ENCODE data around the gene EGLN3.

Gene EGLN3

DNA sequence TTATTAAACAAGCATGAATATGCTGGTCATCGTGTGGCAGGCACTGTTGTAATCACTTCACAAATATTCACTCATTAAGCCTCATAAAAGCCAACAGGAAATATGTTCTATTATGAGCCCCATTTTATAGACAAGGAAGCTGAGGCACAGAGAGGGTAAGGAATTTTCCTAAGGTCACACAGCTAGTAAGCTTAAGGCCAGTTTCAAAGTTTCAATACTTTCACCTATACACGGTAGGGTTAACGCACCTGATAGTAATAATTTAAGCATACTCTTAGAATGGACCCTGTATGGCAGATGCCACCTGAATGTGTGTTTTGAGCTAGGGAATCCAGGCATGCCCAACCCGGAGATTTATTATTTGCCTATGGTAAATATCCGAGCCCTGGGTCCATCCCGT is 39.8 kb downstream of the EGLN3 start:
- DNase-seq (ENCODE audit: low read depth in 2 of 2) = no peak

GRCh38 chr14:33910435-33910834 is 40.4 kb downstream of the EGLN3 start:
- no peak for DNase-seq (ENCODE audit: low read depth in 2 of 2)

GRCh38 chr14:33909380-33910084 is 41.3 kb downstream of the EGLN3 start:
- DNase-seq (ENCODE audit: low read depth in 2 of 2) = no peak

- DNase-seq (ENCODE audit: low read depth in 2 of 2) = no peak
Observed at GRCh38 chr14:33908540-33909223, 42.2 kb downstream of the EGLN3 start.

DNA sequence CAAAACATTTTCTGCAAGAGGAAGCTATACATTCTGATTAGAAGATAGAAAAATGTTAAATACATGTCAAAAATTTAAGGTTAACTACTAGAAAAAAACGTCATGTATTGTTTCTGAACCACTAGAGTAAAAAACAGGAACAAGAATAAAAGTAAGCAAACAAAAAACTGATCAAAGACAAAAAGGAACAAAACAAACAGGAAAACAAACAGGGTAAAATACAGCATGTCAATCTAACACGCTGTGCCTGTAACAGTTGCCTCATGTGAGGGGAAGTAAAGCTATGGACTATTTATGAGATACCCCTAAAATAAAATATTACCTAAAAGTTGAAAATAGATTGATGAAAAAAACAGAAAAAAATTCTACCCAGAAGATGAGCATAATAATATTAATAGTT is 43.9 kb downstream of the EGLN3 start:
- DNase-seq (ENCODE audit: low read depth in 2 of 2) = no peak

DNA sequence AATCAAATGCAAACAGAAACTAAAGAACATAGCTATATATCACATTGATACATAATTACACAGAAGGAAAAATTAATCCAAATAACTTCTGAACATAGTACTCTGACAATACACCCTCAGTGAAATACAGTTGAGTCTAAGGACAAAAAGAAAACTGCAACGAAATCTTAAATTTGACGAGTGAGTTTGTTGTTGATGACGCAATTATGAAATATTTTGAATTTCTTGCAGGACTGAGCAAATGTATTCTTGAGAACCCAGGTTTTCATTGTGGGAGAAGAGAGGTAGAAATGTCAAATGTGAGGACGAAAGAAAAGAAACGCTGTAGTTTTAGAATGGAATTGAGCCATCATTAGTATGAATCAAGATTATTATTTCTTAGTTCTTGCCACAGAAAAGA is 46.3 kb downstream of the EGLN3 start:
- no peak for DNase-seq (ENCODE audit: low read depth in 2 of 2)

DNA sequence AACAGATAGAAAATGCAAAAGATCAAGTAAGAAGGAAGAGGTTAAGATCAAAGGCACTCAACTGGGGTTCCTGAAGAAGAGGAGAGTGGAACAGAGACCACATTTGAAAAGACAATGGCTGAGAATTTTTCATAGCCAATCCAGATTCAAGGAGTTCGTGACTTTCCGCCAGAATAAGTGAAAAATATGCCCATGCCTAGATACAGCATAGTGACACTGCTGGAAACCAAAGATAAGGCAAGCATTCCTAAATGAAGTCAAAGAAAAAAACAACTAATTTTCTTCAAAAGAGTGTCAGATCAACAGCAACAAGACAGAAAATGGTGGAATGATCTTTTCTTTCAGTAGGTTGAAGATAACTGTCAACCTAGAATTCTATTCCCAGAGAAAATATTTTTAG is 47.5 kb downstream of the EGLN3 start:
- DNase-seq (ENCODE audit: low read depth in 2 of 2) = no peak

DNA sequence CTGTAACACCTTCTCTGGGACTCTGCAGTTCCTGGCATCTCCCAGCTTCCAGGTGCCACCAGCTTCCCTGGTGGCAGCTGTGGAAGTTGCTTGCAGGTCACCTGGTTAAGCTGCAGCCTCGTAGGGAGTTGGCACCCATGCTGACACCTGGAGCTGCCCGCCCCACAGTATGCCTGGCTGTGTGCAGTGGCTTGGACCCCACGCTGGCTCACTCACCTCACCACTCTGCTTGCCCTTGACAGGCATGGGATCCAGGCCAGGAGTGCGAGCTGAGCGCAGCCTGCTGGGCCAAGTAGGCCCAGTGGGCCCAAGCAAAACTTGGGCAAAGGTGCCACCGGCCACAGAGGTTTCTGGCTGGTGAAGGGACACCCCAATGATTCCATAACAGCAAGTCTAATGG is 48.5 kb downstream of the EGLN3 start:
- DNase-seq (ENCODE audit: low read depth in 2 of 2) = no peak

DNA sequence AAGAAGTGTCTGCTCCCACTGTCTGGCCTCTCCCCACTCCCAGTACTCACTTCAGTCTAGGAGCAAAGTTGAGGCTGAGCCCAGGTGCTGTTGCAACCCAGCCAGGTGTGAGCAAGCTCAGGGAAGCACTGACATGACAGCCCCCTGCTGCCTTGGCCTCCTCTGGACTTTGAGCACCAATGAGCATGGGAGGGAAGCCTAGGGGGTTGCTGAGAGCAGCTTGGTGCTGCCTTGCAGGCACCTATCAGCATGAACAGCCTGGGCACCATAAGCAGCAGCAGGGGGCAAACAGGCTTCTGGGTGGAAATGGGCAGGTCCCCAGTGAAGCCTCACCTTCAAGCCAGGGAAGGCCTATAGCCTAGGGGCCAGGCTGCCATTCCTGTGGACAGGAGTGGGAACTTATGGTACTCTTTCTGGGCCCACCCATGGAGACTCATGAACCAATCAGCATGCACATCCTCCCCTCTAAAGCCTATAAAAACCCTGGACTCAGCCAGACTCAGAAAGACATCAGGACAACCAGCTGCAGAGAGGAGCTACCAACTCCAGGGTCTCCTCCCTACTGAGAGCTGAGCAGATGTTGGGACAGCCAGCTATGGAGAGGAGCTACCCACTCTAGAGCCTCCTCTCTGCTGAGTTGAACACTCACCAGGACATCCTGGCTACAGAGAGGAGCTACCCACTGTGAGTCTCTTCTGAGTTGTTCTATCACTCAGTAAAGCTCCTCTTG is 49.3 kb downstream of the EGLN3 start:
- no peak for DNase-seq (ENCODE audit: low read depth in 2 of 2)

GRCh38 chr14:33900706-33901105 is 50.2 kb downstream of the EGLN3 start:
- no peak for DNase-seq (ENCODE audit: low read depth in 2 of 2)

DNA sequence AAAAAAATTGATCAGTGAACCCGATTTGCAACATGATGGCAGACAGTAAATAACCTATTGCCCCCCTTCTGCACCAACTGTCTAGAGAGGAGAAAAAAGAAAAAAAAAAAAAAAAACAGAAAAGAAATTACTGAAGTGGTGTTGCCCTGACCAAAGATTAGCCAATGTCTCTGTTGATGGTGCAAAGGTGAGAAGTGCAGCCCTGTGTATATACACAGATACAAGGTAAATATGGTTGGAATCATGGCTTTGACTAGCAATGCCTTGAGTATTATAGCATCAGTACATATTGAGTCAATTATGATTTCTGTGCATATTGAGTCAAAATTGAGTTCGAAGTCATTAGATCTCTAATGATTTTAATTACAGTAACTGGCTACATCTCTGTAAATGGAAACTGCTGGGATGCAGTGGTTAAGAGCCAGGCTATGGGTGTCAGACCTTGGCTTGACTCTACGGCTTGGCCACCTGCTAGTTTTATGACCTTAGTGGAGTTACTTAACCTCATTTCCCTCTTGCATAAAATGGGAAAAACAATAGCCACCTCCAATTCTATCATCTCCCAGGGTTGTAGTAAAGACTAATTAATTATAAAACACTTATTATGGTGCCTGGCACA is 51.0 kb downstream of the EGLN3 start:
- DNase-seq (ENCODE audit: low read depth in 2 of 2) = no peak

DNA sequence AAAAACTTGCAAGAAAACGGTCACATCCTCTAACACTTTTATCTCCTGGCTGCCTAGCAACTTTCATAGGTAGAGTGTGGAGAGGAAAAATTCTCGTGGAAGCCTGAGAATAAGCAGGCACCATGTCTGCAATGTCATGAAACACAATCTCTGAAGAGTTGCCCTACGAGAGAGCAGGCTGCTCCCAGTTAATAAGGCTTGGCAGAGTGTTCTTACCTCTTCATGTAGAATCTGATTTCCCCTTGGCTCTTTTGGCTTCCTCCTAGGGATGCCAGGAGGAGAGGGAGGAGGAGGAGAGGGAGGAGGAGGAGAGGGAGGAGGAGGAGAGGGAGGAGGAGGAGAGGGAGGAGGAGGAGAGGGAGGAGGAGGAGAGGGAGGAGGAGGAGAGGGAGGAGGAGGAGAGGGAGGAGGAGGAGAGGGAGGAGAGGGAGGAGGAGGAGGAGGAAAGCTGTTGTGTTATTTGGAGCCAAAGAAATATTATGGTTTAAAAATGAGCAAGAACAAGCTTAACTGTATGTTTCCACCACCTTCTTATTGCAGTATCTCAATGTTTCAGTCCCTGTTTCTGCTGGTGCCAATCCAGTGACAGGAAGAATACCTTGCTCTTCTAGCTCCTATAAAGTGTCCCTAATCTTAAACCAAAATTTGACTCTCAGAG is 52.9 kb downstream of the EGLN3 start:
- DNase-seq (ENCODE audit: low read depth in 2 of 2) = no peak

DNA sequence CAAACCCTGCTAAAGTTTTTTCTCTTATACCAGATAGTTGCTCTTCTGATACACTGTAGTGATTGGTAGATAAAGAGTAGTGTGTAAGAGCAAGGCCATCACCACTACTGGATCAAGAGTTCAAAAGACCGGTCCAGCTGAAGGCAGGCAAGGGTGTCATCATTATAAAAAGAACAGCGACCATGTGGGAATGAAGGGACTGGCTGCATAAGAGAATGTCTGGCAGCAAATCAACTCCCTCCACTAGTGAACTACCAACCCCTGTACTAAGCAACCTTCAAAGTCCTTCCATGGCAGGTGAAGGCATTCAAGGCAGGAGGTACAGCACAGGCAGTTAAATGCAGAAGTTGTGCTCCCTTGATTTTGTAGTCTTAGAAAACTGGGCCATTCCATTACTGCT is 53.5 kb downstream of the EGLN3 start:
- DNase-seq (ENCODE audit: low read depth in 2 of 2) = no peak

GRCh38 chr14:33894339-33894738 is 56.5 kb downstream of the EGLN3 start:
- no peak for DNase-seq (ENCODE audit: low read depth in 2 of 2)

- no peak for DNase-seq (ENCODE audit: low read depth in 2 of 2)
Observed at GRCh38 chr14:33891700-33892099, 59.2 kb downstream of the EGLN3 start.

GRCh38 chr14:33884916-33885315 is 66.0 kb downstream of the EGLN3 start:
- no peak for DNase-seq (ENCODE audit: low read depth in 2 of 2)

- no peak for DNase-seq (ENCODE audit: low read depth in 2 of 2)
Observed at GRCh38 chr14:33880330-33880729, 70.5 kb downstream of the EGLN3 start.

DNA sequence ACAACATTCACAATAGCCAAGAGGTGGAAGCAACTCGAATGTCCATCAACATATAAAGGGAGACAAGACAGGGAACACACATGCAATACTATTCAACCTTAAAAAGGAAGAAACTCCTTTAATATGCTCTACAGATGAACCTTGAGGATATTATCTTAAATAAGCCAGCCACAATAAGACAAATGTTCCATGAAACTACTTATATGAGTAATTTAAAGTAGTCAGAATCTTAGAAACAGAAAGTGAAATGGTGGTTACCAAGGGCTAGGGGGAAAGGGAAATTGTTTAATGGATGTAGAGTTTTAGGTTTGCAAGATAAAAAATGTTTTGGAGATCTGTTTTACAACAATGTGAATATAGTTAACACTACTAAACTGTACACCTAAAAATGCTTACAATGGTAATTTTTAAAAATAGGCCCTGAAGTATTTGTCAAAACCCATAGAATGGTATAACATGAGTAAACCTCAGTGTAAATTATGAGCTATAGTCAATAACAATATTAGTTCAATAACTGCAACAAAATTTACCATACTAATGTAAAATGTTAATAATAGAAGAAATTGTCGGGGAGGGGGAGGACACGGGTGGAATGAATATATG is 71.1 kb downstream of the EGLN3 start:
- no peak for DNase-seq (ENCODE audit: low read depth in 2 of 2)

DNA sequence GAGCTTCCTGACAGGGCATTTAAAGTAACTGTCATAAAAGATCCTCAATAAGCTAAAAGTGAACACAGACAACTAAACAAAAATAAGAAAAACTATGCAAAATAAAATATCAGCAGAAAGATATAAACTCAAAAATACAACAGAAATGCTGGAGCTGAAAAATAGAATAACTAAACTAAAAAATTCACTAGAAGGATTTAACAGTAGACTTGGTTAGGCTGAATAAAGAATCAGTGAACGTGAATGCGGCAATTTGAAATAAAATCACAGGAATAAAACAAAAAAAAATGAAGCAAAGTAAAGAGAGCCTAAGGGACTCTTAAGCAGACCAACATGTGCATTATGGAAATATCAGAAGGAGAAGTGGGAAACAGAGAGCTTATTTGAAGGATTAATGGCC is 74.6 kb downstream of the EGLN3 start:
- DNase-seq (ENCODE audit: low read depth in 2 of 2) = no peak
